HCT116 (cell line): ENCODE data around the gene AGRP. TPM values are rescaled to one million over a fixed set of nuclear protein-coding genes. Genes with fewer than 3 reads are reported as not detected.

Experiments used
- ATAC-seq: fragments of 200-7000 bp; cut with Tn5 transposase; 2 replicates; pipeline ENCODE4 v1.9.1; 2020; ENCODE audit warnings: mild to moderate bottlenecking, moderate library complexity
- BruUV-seq: library from RNA; stranded (reverse); fragments of 400-500 nt; replicated peaks from 2 replicates; lab custom pipeline; 2021; lab: Mats Ljungman, UMichigan
- CTCF ChIA-PET: fragments of 300-600 bp; sonication (Branson Sonifier 250); formaldehyde crosslinking; loops from one replicate; lab custom pipeline; 2021; ENCODE audit warnings: antibody characterized with exemption; lab: Charles Lee
- POLR2A ChIA-PET: fragments of 300-600, 350-600 bp; sonication (Branson Sonifier 250); formaldehyde crosslinking; loops from one replicate; lab custom pipeline; 2021; ENCODE audit warnings: antibody characterized with exemption; lab: Charles Lee
- RAD21 ChIA-PET, 2 experiments: fragments of 300-600 bp; sonication (Branson Sonifier 250); formaldehyde crosslinking; loops; one replicate each; lab custom pipeline; 2023; ENCODE audit warnings: low total read pairs in 2 of 2; ENCODE audit not compliant: uncharacterized antibody in 2 of 2, unreplicated experiment in 2 of 2, low non-redundant PET in 1 of 2; lab: Charles Lee
- DNase-seq: peaks from one replicate; pipeline ENCODE4 v3.0.0-alpha.2; 2010; ENCODE audit warnings: low read depth, low spot score
- H2AFZ ChIP-seq: fragments of 200-600 bp; shearing (Covaris generic), sonication (generic); 2 replicates; pipeline ENCODE4 v1.6.1; 2017; ENCODE audit warnings: low read depth, mixed run types, mixed read lengths, antibody characterized with exemption, low read length; ENCODE audit not compliant: poor library complexity, severe bottlenecking
- H3K27ac ChIP-seq: 2 replicates; pipeline ENCODE4 v1.5.1; 2012; ENCODE audit warnings: low read depth, low read length
- H3K27me3 ChIP-seq: fragments of 200-600 bp; sonication (generic); 2 replicates; pipeline ENCODE4 v1.6.1; 2016; ENCODE audit warnings: mixed run types, low read length, mixed read lengths; ENCODE audit not compliant: insufficient read depth
- H3K36me3 ChIP-seq, 2 experiments: fragments of 200-500 bp in 1 of 2; fragments of 200-600 bp in 1 of 2; sonication (Bioruptor generic) in 1 of 2; sonication (generic) in 1 of 2; 2 replicates each; pipeline versions ENCODE4 v1.5.1 to v1.6.1; 2014 to 2016; ENCODE audit warnings: low read length in 2 of 2, inconsistent platforms in 1 of 2, mixed read lengths in 1 of 2, mixed run types in 1 of 2; ENCODE audit not compliant: insufficient read depth in 2 of 2, control insufficient read depth in 1 of 2
- H3K4me1 ChIP-seq, 2 experiments: fragments of 200-600 bp in 1 of 2; sonication (generic) in 1 of 2; 2 replicates each; pipeline versions ENCODE4 v1.5.1 to v1.6.1; 2012 to 2017; ENCODE audit warnings: low read length in 2 of 2, inconsistent platforms in 1 of 2, mild to moderate bottlenecking in 1 of 2, mixed read lengths in 1 of 2, mixed run types in 1 of 2, moderate library complexity in 1 of 2; ENCODE audit not compliant: insufficient read depth in 2 of 2, control insufficient read depth in 1 of 2
- H3K4me2 ChIP-seq: fragments of 200-600 bp; sonication (generic); 2 replicates; pipeline ENCODE4 v1.6.1; 2017; ENCODE audit warnings: mixed run types, low read length, mixed read lengths
- H3K4me3 ChIP-seq, 2 experiments: fragments of 200-600 bp in 1 of 2; sonication (generic) in 1 of 2; replicated peaks in 1 of 2; 2 replicates each; pipeline ENCODE4 v1.5.1; 2011 to 2016; ENCODE audit warnings: low read length in 2 of 2, control low read depth in 1 of 2, low read depth in 1 of 2, mild to moderate bottlenecking in 1 of 2, mixed read lengths in 1 of 2, mixed run types in 1 of 2
- H3K79me2 ChIP-seq: fragments of 200-600 bp; sonication (generic); 2 replicates; pipeline ENCODE4 v1.6.1; 2017; ENCODE audit warnings: mild to moderate bottlenecking, mixed run types, low read length, moderate library complexity, mixed read lengths; ENCODE audit not compliant: insufficient read depth
- H3K9ac ChIP-seq: fragments of 200-600 bp; sonication (generic); 2 replicates; pipeline ENCODE4 v1.6.1; 2016; ENCODE audit warnings: low read length, mixed read lengths
- H3K9me2 ChIP-seq: fragments of 200-600 bp; sonication (generic), shearing (Covaris generic); 2 replicates; pipeline ENCODE4 v1.6.1; 2017; ENCODE audit warnings: mixed run types, mild to moderate bottlenecking, moderate library complexity; ENCODE audit not compliant: insufficient read depth
- H3K9me3 ChIP-seq, 2 experiments: fragments of 200-500 bp in 1 of 2; fragments of 200-600 bp in 1 of 2; sonication (Bioruptor generic) in 1 of 2; sonication (generic) in 1 of 2; 2 replicates each; pipeline ENCODE4 v1.6.1; 2014 to 2017; ENCODE audit warnings: low read length in 2 of 2, mixed read lengths in 2 of 2, inconsistent platforms in 1 of 2, low read depth in 1 of 2, mild to moderate bottlenecking in 1 of 2, mixed run types in 1 of 2, moderate library complexity in 1 of 2; ENCODE audit not compliant: control insufficient read depth in 1 of 2, insufficient read depth in 1 of 2
- H4K20me1 ChIP-seq: fragments of 200-600 bp; sonication (generic), shearing (Covaris generic); 2 replicates; pipeline ENCODE4 v1.6.1; 2017; ENCODE audit warnings: mixed run types, mild to moderate bottlenecking, moderate library complexity; ENCODE audit not compliant: insufficient read depth
- ATF3 ChIP-seq: IDR thresholded peaks from 2 replicates; pipeline ENCODE4 v1.6.1; 2012
- CEBPB ChIP-seq: IDR thresholded peaks from 2 replicates; pipeline ENCODE4 v1.6.1; 2012; ENCODE audit warnings: low read depth
- CTCF ChIP-seq, 3 experiments: fragments of 200-600 bp in 1 of 3; sonication (generic) in 1 of 3; IDR thresholded peaks in 2 of 3; conservative IDR thresholded peaks in 1 of 3; 2 replicates each; pipeline ENCODE4 v1.5.1; 2012 to 2017; ENCODE audit warnings: low read depth in 2 of 3, low read length in 2 of 3, antibody characterized with exemption in 1 of 3, borderline replicate concordance in 1 of 3, control low read depth in 1 of 3, mild to moderate bottlenecking in 1 of 3, mixed read lengths in 1 of 3, mixed run types in 1 of 3, moderate library complexity in 1 of 3; ENCODE audit not compliant: insufficient read depth in 1 of 3
- EGR1 ChIP-seq: IDR thresholded peaks from 2 replicates; pipeline ENCODE4 v1.6.1; 2012; ENCODE audit warnings: low read depth
- ELF1 ChIP-seq: IDR thresholded peaks from 2 replicates; pipeline ENCODE4 v1.6.1; 2012; ENCODE audit warnings: low read depth, borderline replicate concordance
- EZH2 ChIP-seq: fragments of 200-600 bp; sonication (generic); IDR thresholded peaks from 2 replicates; pipeline ENCODE4 v1.6.1; 2017; ENCODE audit warnings: antibody characterized with exemption, mixed run types
- EZH2phosphoT487 ChIP-seq: fragments of 200-600 bp; IDR thresholded peaks from 2 replicates; pipeline ENCODE4 v1.6.1; 2018; ENCODE audit warnings: antibody characterized with exemption, borderline replicate concordance
- FOSL1 ChIP-seq: IDR thresholded peaks from 2 replicates; pipeline ENCODE4 v1.6.1; 2012; ENCODE audit warnings: low read depth
- MAX ChIP-seq: IDR thresholded peaks from 2 replicates; pipeline ENCODE4 v1.6.1; 2012
- POLR2AphosphoS5 ChIP-seq: IDR thresholded peaks from 2 replicates; pipeline ENCODE4 v1.6.1; 2011; ENCODE audit warnings: mild to moderate bottlenecking, low read depth, low read length, moderate library complexity
- RAD21 ChIP-seq: IDR thresholded peaks from 2 replicates; pipeline ENCODE4 v1.6.1; 2012; ENCODE audit warnings: low read depth, mild to moderate bottlenecking
- REST ChIP-seq: IDR thresholded peaks from 2 replicates; pipeline ENCODE4 v1.6.1; 2012; ENCODE audit warnings: low read depth
- SIN3A ChIP-seq: IDR thresholded peaks from 2 replicates; pipeline ENCODE4 v1.6.1; 2012; ENCODE audit warnings: low read depth
- SP1 ChIP-seq: IDR thresholded peaks from 2 replicates; pipeline ENCODE4 v1.6.1; 2012; ENCODE audit warnings: low read depth
- SRF ChIP-seq: IDR thresholded peaks from 2 replicates; pipeline ENCODE4 v1.6.1; 2012; ENCODE audit warnings: low read depth
- TCF7L2 ChIP-seq: IDR thresholded peaks from 2 replicates; pipeline ENCODE4 v1.7.0; 2011; ENCODE audit warnings: borderline replicate concordance, inconsistent platforms; ENCODE audit not compliant: insufficient read depth, insufficient read length; ENCODE audit errors: extremely low read depth
- YY1 ChIP-seq: IDR thresholded peaks from 2 replicates; pipeline ENCODE4 v1.6.1; 2011; ENCODE audit warnings: low read length, low read depth, moderate library complexity, mild to moderate bottlenecking; ENCODE audit not compliant: insufficient replicate concordance; ENCODE audit errors: extremely low read depth
- ZBTB33 ChIP-seq: IDR thresholded peaks from 2 replicates; pipeline ENCODE4 v1.6.1; 2011; ENCODE audit warnings: mild to moderate bottlenecking, low read length, moderate library complexity; ENCODE audit not compliant: insufficient replicate concordance; ENCODE audit errors: extremely low read depth
- ZFX ChIP-seq: fragments of 450-650 bp; IDR thresholded peaks from 2 replicates; pipeline ENCODE4 v1.6.1; 2017
- ZNF274 ChIP-seq: fragments of 200-500 bp; sonication (Bioruptor generic); IDR thresholded peaks from 2 replicates; pipeline ENCODE4 v1.6.1; 2014; ENCODE audit warnings: mild to moderate bottlenecking, low read depth, low read length, inconsistent platforms
- intact Hi-C: fragments of 100-400 bp; cut with micrococcal nuclease; formaldehyde crosslinking; loops from 2 replicates; pipeline ENCODE4 v1.10.0; 2022
- total RNA-seq: library from RNA; stranded (reverse); gene quantifications from one replicate; pipeline ENCODE4 v1.2.1, GENCODE V29; 2021; ENCODE audit not compliant: unreplicated experiment

Gene AGRP
- total RNA-seq, 1 experiment from 2014 or later = not detected

GRCh38 chr16:67441907-67442306 is 41.4 kb downstream of the AGRP start:
- ATAC-seq (no peak), DNase-seq (no peak)
- H3K4me3 ChIP-seq = no peak overlapping the region
- H3K9ac ChIP-seq = no peak overlapping the region
- TF ChIP-seq REST (no peak), EZH2 (no peak), TCF7L2 (no peak), ZFX (no peak), CEBPB (no peak), ELF1 (no peak), ZNF274 (no peak), EGR1 (no peak), RAD21 (no peak), ZBTB33 (no peak), EZH2phosphoT487 (no peak), FOSL1 (no peak), SRF (no peak), CTCF (IDR thresholded peaks at IDR 0.05 in 2 of 3, conservative IDR thresholded peaks at IDR 0.05 in 1 of 3; ENCODE audit: borderline replicate concordance in 1 of 3, insufficient read depth in 1 of 3, low read depth in 2 of 3, low read length in 2 of 3) (no peak), POLR2AphosphoS5 (no peak), MAX (no peak), YY1 (no peak), ATF3 (no peak), SIN3A (no peak), SP1 (no peak)
- no peaks in the 10 kb centered on the region for H3K9me3 ChIP-seq
- intact Hi-C loops = no loop called here
- ChIA-PET CTCF (interaction anchor here (0.8 to 1.9 kb wide), 2 partner anchors 10 to 14 kb away, joined by 3 to 5 read pairs; partner anchors contain the start of gene HSD11B2), RAD21 (interaction anchor here in 1 of 2 experiments (0.9 kb wide), 1 partner anchor 24 kb away, joined by 3 read pairs; no protein-coding TSS in a partner anchor), POLR2A (no interaction called here)
- no peaks in the 10 kb centered on the region for H3K9me2 ChIP-seq
- H3K4me1 ChIP-seq = no peaks in the 10 kb centered on the region
- H3K36me3 ChIP-seq = peaks cover 0 to 7% of the 10 kb centered on the region in 2 experiments; a peak in 1 of 4 replicates
- no peak overlapping the region for H3K27ac ChIP-seq
- no peaks in the 10 kb centered on the region for H3K27me3 ChIP-seq
- no peaks in the 10 kb centered on the region for H3K79me2 ChIP-seq
- no peaks in the 10 kb centered on the region for H4K20me1 ChIP-seq
- H2AFZ ChIP-seq = no peak overlapping the region
- no peak overlapping the region for H3K4me2 ChIP-seq
- BruUV-seq = no TSS peak
